B cell (primary cell): ENCODE data around the gene ERC1. TPM values are rescaled to one million over a fixed set of nuclear protein-coding genes. Genes with fewer than 3 reads are reported as not detected.

Source experiments
- ATAC-seq: fragments of 200-7000 bp; cut with Tn5 transposase; one replicate; pipeline ENCODE4 v1.10.0; 2021; ENCODE audit warnings: low read depth, mild to moderate bottlenecking, moderate number of reproducible peaks, moderate library complexity
- CTCF ChIA-PET: fragments of 350-600 bp; sonication (Branson Sonifier 250); formaldehyde crosslinking; loops from one replicate; lab custom pipeline; 2021; ENCODE audit warnings: antibody characterized with exemption, inconsistent platforms; lab: Charles Lee
- POLR2A ChIA-PET: fragments of 350-600 bp; sonication (Branson Sonifier 250); formaldehyde crosslinking; loops from one replicate; lab custom pipeline; 2021; ENCODE audit warnings: antibody characterized with exemption; lab: Charles Lee
- DNase-seq: peaks from one replicate; pipeline ENCODE4 v3.0.0; 2013
- H2AFZ ChIP-seq: 2 replicates; pipeline ENCODE4 v1.6.1; 2012; ENCODE audit warnings: mild to moderate bottlenecking, low read depth, low read length; ENCODE audit not compliant: insufficient read depth, poor library complexity, severe bottlenecking
- H3K27ac ChIP-seq, 2 donors: 1 replicate in 1 of 2; 2 replicates in 1 of 2; pipeline ENCODE4 v1.5.1; 2012 to 2013; ENCODE audit warnings: low read length in 2 of 2, mild to moderate bottlenecking in 2 of 2, moderate library complexity in 1 of 2
- H3K27me3 ChIP-seq, 4 experiments: fragments of 200-600 bp in 1 of 4; sonication (generic) in 1 of 4; replicated peaks in 1 of 4; 1 replicate in 2 of 4; 2 replicates in 2 of 4; pipeline versions ENCODE4 v1.6.1 to v1.7.0; 2013 to 2016; ENCODE audit warnings: low read length in 3 of 4, mild to moderate bottlenecking in 2 of 4, mixed read lengths in 1 of 4, moderate library complexity in 1 of 4; ENCODE audit not compliant: insufficient read depth in 4 of 4, control insufficient read depth in 3 of 4; ENCODE audit errors: control extremely low read depth in 1 of 4
- H3K36me3 ChIP-seq, 2 experiments: replicated peaks in 1 of 2; 1 replicate in 1 of 2; 2 replicates in 1 of 2; pipeline versions ENCODE4 v1.6.1 to v1.7.1; 2013; ENCODE audit warnings: low read length in 1 of 2; ENCODE audit not compliant: insufficient read depth in 2 of 2, control insufficient read depth in 1 of 2; ENCODE audit errors: control extremely low read depth in 1 of 2, extremely low read depth in 1 of 2
- H3K4me1 ChIP-seq, 2 donors: fragments of 200-600 bp in 1 of 2; sonication (generic) in 1 of 2; 1 replicate in 1 of 2; 2 replicates in 1 of 2; pipeline versions ENCODE4 v1.5.1 to v1.6.1; 2013 to 2017; ENCODE audit warnings: low read length in 2 of 2; ENCODE audit not compliant: control insufficient read depth in 2 of 2, insufficient read depth in 2 of 2
- H3K4me2 ChIP-seq: replicated peaks from 2 replicates; pipeline ENCODE3; 2012; ENCODE audit warnings: mild to moderate bottlenecking, low read depth, low read length; ENCODE audit not compliant: poor library complexity, severe bottlenecking
- H3K4me3 ChIP-seq, 5 experiments: fragments of 200-600 bp in 1 of 5; sonication (generic) in 1 of 5; 1 replicate in 3 of 5; 2 replicates in 2 of 5; pipeline versions ENCODE4 v1.5.1 to v1.7.0; 2011 to 2016; ENCODE audit warnings: low read length in 4 of 5, mild to moderate bottlenecking in 4 of 5, low read depth in 2 of 5, control low read depth in 1 of 5, moderate library complexity in 1 of 5; ENCODE audit not compliant: insufficient read depth in 1 of 5; ENCODE audit errors: control extremely low read depth in 1 of 5, extremely low read depth in 1 of 5
- H3K79me2 ChIP-seq: fragments of 200-600 bp; sonication (generic); one replicate; pipeline ENCODE4 v1.6.0; 2016; ENCODE audit warnings: low read length; ENCODE audit not compliant: control insufficient read depth, insufficient read depth
- H3K9ac ChIP-seq: fragments of 200-600 bp; sonication (generic); 2 replicates; pipeline ENCODE4 v1.6.1; 2017; ENCODE audit warnings: mild to moderate bottlenecking, low read length, moderate library complexity
- H3K9me3 ChIP-seq, 3 donors: one replicate each; pipeline versions ENCODE4 v1.6.1 to v1.7.1; 2013; ENCODE audit warnings: low read length in 2 of 3; ENCODE audit not compliant: control insufficient read depth in 2 of 3, insufficient read depth in 1 of 3; ENCODE audit errors: control extremely low read depth in 1 of 3
- H4K20me1 ChIP-seq: 2 replicates; pipeline ENCODE4 v1.6.0; 2012; ENCODE audit warnings: mild to moderate bottlenecking, low read length; ENCODE audit not compliant: insufficient read depth, control insufficient read depth, poor library complexity, severe bottlenecking
- H3K27ac Mint-ChIP-seq: one replicate; pipeline ENCODE4 v1.8.0; 2021; ENCODE audit warnings: mixed read lengths
- H3K27me3 Mint-ChIP-seq: one replicate; pipeline ENCODE4 v1.8.0; 2021; ENCODE audit warnings: mixed read lengths
- H3K4me1 Mint-ChIP-seq: one replicate; pipeline ENCODE4 v1.8.0; 2021; ENCODE audit warnings: mixed read lengths
- H3K4me3 Mint-ChIP-seq: one replicate; pipeline ENCODE4 v1.8.0; 2021; ENCODE audit warnings: mixed read lengths
- H3K9me3 Mint-ChIP-seq: one replicate; pipeline ENCODE4 v1.8.0; 2022; ENCODE audit warnings: mixed read lengths; ENCODE audit not compliant: insufficient read depth
- CTCF ChIP-seq: fragments of 200-600 bp; IDR thresholded peaks from one replicate; pipeline ENCODE4 v1.8.0; 2022; ENCODE audit warnings: antibody characterized with exemption, mild to moderate bottlenecking
- EZH2 ChIP-seq: IDR thresholded peaks from 2 replicates; pipeline ENCODE4 v1.6.1; 2012; ENCODE audit warnings: borderline replicate concordance, low read depth, mild to moderate bottlenecking, moderate library complexity, low read length; ENCODE audit not compliant: insufficient read depth, poor library complexity, severe bottlenecking
- WGBS: methylation state at CpG from one replicate; pipeline ENCODE4 v1.1.5; 2013; ENCODE audit warnings: missing lambda C conversion rate; ENCODE audit not compliant: insufficient coverage; 5-methylcytosine and 5-hydroxymethylcytosine counted together
- intact Hi-C: fragments of 100-400 bp; cut with micrococcal nuclease; formaldehyde crosslinking; loops from one replicate; pipeline ENCODE4 v1.10.0; 2022
- polyA plus RNA-seq: library from polyadenylated mRNA; depleted of rRNA; stranded (reverse); fragments of >200 nt; gene quantifications from 2 replicates; pipeline ENCODE4 v1.2.3, GENCODE V29; 2012
- total RNA-seq, 2 donors: library from RNA; stranded (reverse); fragments of 120-200 nt in 1 of 2; gene quantifications; 1 replicate in 1 of 2; 2 replicates in 1 of 2; pipeline versions ENCODE4 v1.2.3 to v1.2.4, GENCODE V29; 2013 to 2022

ERC1 gene
- total and polyA plus RNA-seq, 2 donors (not counting 1 experiment from before 2014, with no cell fraction given): 4.0 to 77.6 TPM

DNA sequence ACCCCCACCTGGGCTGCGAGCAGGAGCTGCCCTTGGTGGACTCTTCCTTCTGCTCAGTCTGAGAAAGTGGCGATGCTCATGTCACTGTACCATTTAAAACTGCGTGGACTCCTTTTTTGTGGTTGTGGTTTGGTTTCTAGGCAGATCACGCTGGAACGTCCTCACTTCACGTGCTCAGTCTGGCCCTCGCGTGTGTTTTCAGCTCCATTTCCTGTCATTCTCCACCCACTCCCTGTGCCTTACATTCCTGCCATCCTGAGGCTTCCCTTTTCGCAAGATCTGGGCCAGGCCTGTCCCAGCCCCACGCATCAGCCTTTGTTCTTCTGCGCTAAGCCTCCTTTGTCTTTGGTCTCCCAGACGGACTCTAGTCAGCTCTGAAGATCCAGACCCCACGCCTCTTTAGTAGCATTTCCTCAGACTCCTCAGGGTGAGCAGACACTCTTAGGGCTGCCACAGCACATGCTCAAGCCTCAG is 497.9 kb downstream of the ERC1 start:
- WGBS: 53% methylated on average over 10 of the region's 13 CpGs
- Histone ChIP-seq H3K9me3 (no peaks in the 10 kb centered on the region), H3K27ac (no peak overlapping the region), H2AFZ (no peak overlapping the region), H3K9ac (no peak overlapping the region), H4K20me1 (no peaks in the 10 kb centered on the region), H3K36me3 (peaks cover 4 to 18% of the 10 kb centered on the region in 2 experiments), H3K4me1 (no peaks in the 10 kb centered on the region), H3K4me3 (no peak overlapping the region), H3K4me2 (no peak overlapping the region), H3K79me2 (no peaks in the 10 kb centered on the region), H3K27me3 (no peaks in the 10 kb centered on the region)
- H3K4me3 Mint-ChIP-seq: no peak overlapping the region
- intact Hi-C loops: no loop called here
- no peaks in the 10 kb centered on the region for H3K9me3 Mint-ChIP-seq
- CTCF ChIA-PET: no interaction called here
- ATAC-seq (no peak), DNase-seq (no peak)
- no peak overlapping the region for H3K27ac Mint-ChIP-seq
- POLR2A ChIA-PET: no interaction called here
- no peaks in the 10 kb centered on the region for H3K4me1 Mint-ChIP-seq
- H3K27me3 Mint-ChIP-seq: no peaks in the 10 kb centered on the region
- TF ChIP-seq CTCF: no peak
- no peak for TF ChIP-seq EZH2

GRCh38 chr12:1491983-1492697 is 501.1 kb downstream of the ERC1 start:
- H3K4me1 ChIP-seq: no peaks in the 10 kb centered on the region
- intact Hi-C loops: no loop called here
- H3K9ac ChIP-seq: no peak overlapping the region
- POLR2A ChIA-PET: no interaction called here
- no peak overlapping the region for H2AFZ ChIP-seq
- H4K20me1 ChIP-seq: no peaks in the 10 kb centered on the region
- 96% methylated on average over 16 of the region's 16 CpGs for whole genome bisulfite sequencing
- no peaks in the 10 kb centered on the region for H3K27me3 ChIP-seq
- H3K4me1 Mint-ChIP-seq: no peaks in the 10 kb centered on the region
- H3K9me3 ChIP-seq: no peaks in the 10 kb centered on the region
- peaks cover 4 to 18% of the 10 kb centered on the region in 2 experiments for H3K36me3 ChIP-seq
- no peaks in the 10 kb centered on the region for H3K79me2 ChIP-seq
- no peak overlapping the region for H3K27ac ChIP-seq
- no peak overlapping the region for H3K4me3 ChIP-seq
- H3K9me3 Mint-ChIP-seq: no peaks in the 10 kb centered on the region
- no peak for ATAC-seq
- TF ChIP-seq EZH2 (no peak), CTCF (no peak)
- H3K4me3 Mint-ChIP-seq: no peak overlapping the region
- no peaks in the 10 kb centered on the region for H3K27me3 Mint-ChIP-seq
- CTCF ChIA-PET: no interaction called here
- no peak for DNase-seq
- no peak overlapping the region for H3K4me2 ChIP-seq
- no peak overlapping the region for H3K27ac Mint-ChIP-seq
